ENCODE results near the gene SIK1.
"Not testable (repeated sequence)": the region's sequence is repeated elsewhere in the genome, so short reads cannot be mapped to it uniquely, and the experiment has no call there.

DNA sequence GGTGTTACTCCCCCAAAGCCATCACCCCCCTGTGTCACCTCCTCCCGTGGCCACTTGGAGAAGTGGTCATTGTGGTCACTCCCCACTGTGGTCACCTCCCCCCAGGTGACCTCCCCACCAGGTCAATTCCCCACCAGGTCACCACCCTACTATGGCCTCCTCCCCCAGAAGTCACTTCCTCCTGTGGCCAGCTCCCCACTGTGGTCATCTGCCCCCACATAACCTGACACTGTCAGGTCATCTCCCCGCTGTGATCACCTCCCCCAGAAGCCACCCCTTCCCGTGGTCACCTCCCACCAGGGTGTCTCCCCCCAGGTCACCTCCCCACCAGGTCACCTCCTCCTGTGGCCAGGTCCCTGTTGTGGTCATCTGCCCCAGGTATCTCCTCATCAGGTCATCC is 28.9 kb downstream of the SIK1 start:
- TF ChIP-seq, protein P1, sequence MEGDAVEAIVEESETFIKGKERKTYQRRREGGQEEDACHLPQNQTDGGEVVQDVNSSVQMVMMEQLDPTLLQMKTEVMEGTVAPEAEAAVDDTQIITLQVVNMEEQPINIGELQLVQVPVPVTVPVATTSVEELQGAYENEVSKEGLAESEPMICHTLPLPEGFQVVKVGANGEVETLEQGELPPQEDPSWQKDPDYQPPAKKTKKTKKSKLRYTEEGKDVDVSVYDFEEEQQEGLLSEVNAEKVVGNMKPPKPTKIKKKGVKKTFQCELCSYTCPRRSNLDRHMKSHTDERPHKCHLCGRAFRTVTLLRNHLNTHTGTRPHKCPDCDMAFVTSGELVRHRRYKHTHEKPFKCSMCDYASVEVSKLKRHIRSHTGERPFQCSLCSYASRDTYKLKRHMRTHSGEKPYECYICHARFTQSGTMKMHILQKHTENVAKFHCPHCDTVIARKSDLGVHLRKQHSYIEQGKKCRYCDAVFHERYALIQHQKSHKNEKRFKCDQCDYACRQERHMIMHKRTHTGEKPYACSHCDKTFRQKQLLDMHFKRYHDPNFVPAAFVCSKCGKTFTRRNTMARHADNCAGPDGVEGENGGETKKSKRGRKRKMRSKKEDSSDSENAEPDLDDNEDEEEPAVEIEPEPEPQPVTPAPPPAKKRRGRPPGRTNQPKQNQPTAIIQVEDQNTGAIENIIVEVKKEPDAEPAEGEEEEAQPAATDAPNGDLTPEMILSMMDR (IDR thresholded peaks at IDR 0.05): not testable (repeated sequence)
- not testable (repeated sequence) for TF ChIP-seq POLR2A (IDR thresholded peaks at IDR 0.05)

All from prostate gland (tissue), 2 donors.